Measurements from ENCODE around the gene ZSCAN31. TPM values are rescaled to one million over a fixed set of nuclear protein-coding genes. Genes with fewer than 3 reads are reported as not detected.
A peak's percentile ranks its signal among the peaks of the same experiment; 100 is the strongest.

The ZSCAN31 gene
- total and polyA plus RNA-seq, 10 of the 15 experiments (the other 5 are each of a cell fraction or from before 2014, with no cell fraction given): 1.6 to 5.2 (median 2.9) TPM

DNA sequence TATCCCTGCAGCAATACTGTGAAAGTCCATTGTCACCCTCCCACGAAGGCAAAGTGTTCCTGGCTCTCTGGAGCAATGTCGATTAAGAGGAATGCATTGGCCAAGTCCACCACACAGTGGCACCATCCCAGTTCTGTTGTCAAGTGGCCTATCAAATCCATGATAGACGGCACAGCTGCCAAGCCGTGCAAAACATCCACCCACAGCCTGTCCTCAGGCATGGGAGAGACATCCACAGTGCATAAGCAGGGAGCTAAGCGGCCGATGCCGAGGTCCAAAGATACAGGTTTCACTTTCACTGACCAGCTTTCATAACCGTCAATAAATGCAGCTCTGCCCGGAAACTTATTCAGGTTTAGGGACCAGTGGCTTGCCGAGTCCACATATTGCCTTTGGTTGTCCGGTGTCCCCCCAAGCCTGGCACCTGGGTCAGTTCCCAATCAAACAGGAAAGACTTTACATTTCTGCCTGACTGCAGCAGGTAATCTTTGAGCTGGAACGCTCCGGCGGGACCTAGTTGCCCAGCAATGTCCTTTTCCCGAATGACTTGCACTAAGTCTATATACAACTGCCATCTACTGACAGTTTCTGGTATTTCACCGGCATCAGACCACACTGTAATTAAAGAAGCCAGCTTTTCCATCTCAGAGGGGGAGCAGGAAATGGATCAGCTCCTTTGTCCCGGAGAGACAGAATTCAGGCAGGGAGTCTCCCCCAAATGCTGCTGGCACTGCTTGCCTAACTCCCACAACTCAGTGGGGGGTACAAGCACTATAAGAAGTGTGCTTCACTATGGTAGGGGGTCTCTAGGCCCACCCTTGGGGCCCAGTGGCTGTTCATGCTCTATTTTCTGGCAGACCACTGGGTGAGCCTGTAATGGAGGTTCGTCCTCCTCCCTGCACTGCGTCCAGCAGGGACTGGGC, 20.1 kb upstream of the ZSCAN31 start (continued):
- TF ChIP-seq, protein P1, sequence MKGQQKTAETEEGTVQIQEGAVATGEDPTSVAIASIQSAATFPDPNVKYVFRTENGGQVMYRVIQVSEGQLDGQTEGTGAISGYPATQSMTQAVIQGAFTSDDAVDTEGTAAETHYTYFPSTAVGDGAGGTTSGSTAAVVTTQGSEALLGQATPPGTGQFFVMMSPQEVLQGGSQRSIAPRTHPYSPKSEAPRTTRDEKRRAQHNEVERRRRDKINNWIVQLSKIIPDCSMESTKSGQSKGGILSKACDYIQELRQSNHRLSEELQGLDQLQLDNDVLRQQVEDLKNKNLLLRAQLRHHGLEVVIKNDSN (IDR thresholded peaks at IDR 0.05; ENCODE audit: borderline replicate concordance, extremely low read length, insufficient read depth, low read depth, low read length): no peak
- TF ChIP-seq MEF2A (IDR thresholded peaks at IDR 0.05; ENCODE audit: insufficient read depth, low read depth, low read length): no peak
- peak; percentile 45; the same call in 1 of the 2 replicates for TF ChIP-seq FOXM1 (IDR thresholded peaks at IDR 0.05; ENCODE audit: low read depth, low read length)
- peak in 1 of 2 experiments; percentile 24; a peak in 1 of 4 replicates for TF ChIP-seq BHLHE40 (IDR thresholded peaks at IDR 0.05; ENCODE audit: borderline replicate concordance in 1 of 2, low read depth in 2 of 2, low read length in 1 of 2)
- no peak for TF ChIP-seq CHD2 (IDR thresholded peaks at IDR 0.05; ENCODE audit: borderline replicate concordance, low read depth, low read length)
- no peak for TF ChIP-seq MTA2 (IDR thresholded peaks at IDR 0.05; ENCODE audit: low read depth)
- TF ChIP-seq YY1 (IDR thresholded peaks at IDR 0.05; ENCODE audit: low read depth, low read length): 0 out of 2 replicates have a peak, but pooled peaks have one; percentile 21
- no peak for TF ChIP-seq MYB (IDR thresholded peaks at IDR 0.05; ENCODE audit: borderline replicate concordance, low read depth, low read length)
- TF ChIP-seq SUZ12 (IDR thresholded peaks at IDR 0.05; ENCODE audit: unreplicated experiment): no peak
- no peak for TF ChIP-seq SREBF2 (IDR thresholded peaks at IDR 0.05; ENCODE audit: low read length)
- TF ChIP-seq POU2F2 (IDR thresholded peaks at IDR 0.05; ENCODE audit: borderline replicate concordance, low read depth, low read length): no peak
- TF ChIP-seq POLR2AphosphoS5 (IDR thresholded peaks at IDR 0.05; ENCODE audit: low read length): no peak
- no peak for TF ChIP-seq NBN (IDR thresholded peaks at IDR 0.05)
- TF ChIP-seq SIX5 (IDR thresholded peaks at IDR 0.05; ENCODE audit: low read depth, low read length, severe bottlenecking): no peak
- TF ChIP-seq, protein P2, sequence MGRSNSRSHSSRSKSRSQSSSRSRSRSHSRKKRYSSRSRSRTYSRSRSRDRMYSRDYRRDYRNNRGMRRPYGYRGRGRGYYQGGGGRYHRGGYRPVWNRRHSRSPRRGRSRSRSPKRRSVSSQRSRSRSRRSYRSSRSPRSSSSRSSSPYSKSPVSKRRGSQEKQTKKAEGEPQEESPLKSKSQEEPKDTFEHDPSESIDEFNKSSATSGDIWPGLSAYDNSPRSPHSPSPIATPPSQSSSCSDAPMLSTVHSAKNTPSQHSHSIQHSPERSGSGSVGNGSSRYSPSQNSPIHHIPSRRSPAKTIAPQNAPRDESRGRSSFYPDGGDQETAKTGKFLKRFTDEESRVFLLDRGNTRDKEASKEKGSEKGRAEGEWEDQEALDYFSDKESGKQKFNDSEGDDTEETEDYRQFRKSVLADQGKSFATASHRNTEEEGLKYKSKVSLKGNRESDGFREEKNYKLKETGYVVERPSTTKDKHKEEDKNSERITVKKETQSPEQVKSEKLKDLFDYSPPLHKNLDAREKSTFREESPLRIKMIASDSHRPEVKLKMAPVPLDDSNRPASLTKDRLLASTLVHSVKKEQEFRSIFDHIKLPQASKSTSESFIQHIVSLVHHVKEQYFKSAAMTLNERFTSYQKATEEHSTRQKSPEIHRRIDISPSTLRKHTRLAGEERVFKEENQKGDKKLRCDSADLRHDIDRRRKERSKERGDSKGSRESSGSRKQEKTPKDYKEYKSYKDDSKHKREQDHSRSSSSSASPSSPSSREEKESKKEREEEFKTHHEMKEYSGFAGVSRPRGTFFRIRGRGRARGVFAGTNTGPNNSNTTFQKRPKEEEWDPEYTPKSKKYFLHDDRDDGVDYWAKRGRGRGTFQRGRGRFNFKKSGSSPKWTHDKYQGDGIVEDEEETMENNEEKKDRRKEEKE (IDR thresholded peaks at IDR 0.05): no peak
- TF ChIP-seq CBFB (IDR thresholded peaks at IDR 0.05; ENCODE audit: low read depth): peak; percentile 26; the same call in 1 of the 2 replicates
- TF ChIP-seq RB1 (IDR thresholded peaks at IDR 0.05; ENCODE audit: borderline replicate concordance): 0 out of 2 replicates have a peak, but pooled peaks have one; percentile 47

Data from GM12878 (cell line).